ENCODE data around the gene GABBR1. TPM values are rescaled to one million over a fixed set of nuclear protein-coding genes. Genes with fewer than 3 reads are reported as not detected.

Gene GABBR1
- total RNA-seq, 1 donor from 2014 or later, result 138 TPM

DNA sequence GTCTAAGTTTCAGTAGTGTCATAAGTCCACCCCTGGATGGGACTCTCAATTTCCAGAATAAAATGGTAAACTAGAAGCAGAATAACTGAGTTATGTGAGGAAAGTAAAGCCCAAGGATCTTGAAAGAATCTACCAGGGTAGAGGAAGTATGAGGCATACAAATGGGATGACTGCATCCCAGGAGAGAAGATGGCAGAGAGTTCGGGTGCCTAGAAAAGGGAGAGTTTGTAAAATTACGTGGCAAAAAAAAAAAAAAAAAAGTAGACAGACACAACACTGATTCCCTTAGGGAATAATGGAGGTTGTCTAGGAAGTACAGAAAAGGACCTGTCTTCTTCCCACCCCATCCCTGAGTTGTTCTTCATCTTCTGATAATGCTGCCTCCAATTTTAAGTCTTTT lies 3.4 kb downstream of the GABBR1 start:
- Mint-ChIP-seq H3K9me3 (no peaks in the 10 kb centered on the region), H3K4me1 (peaks cover 56% of the 10 kb centered on the region), H3K4me3 (peak overlapping the region; percentile 85), H3K36me3 (peaks cover 2% of the 10 kb centered on the region), H3K27me3 (ENCODE audit: low read depth) (peaks cover 5% of the 10 kb centered on the region), H3K27ac (no peak overlapping the region)
- DNase-seq (ENCODE audit: low spot score in 2 of 2, unreplicated experiment in 2 of 2), result no peak
- TF ChIP-seq, protein P1, sequence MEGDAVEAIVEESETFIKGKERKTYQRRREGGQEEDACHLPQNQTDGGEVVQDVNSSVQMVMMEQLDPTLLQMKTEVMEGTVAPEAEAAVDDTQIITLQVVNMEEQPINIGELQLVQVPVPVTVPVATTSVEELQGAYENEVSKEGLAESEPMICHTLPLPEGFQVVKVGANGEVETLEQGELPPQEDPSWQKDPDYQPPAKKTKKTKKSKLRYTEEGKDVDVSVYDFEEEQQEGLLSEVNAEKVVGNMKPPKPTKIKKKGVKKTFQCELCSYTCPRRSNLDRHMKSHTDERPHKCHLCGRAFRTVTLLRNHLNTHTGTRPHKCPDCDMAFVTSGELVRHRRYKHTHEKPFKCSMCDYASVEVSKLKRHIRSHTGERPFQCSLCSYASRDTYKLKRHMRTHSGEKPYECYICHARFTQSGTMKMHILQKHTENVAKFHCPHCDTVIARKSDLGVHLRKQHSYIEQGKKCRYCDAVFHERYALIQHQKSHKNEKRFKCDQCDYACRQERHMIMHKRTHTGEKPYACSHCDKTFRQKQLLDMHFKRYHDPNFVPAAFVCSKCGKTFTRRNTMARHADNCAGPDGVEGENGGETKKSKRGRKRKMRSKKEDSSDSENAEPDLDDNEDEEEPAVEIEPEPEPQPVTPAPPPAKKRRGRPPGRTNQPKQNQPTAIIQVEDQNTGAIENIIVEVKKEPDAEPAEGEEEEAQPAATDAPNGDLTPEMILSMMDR (IDR thresholded peaks at IDR 0.05; ENCODE audit: unreplicated experiment), result no peak

DNA sequence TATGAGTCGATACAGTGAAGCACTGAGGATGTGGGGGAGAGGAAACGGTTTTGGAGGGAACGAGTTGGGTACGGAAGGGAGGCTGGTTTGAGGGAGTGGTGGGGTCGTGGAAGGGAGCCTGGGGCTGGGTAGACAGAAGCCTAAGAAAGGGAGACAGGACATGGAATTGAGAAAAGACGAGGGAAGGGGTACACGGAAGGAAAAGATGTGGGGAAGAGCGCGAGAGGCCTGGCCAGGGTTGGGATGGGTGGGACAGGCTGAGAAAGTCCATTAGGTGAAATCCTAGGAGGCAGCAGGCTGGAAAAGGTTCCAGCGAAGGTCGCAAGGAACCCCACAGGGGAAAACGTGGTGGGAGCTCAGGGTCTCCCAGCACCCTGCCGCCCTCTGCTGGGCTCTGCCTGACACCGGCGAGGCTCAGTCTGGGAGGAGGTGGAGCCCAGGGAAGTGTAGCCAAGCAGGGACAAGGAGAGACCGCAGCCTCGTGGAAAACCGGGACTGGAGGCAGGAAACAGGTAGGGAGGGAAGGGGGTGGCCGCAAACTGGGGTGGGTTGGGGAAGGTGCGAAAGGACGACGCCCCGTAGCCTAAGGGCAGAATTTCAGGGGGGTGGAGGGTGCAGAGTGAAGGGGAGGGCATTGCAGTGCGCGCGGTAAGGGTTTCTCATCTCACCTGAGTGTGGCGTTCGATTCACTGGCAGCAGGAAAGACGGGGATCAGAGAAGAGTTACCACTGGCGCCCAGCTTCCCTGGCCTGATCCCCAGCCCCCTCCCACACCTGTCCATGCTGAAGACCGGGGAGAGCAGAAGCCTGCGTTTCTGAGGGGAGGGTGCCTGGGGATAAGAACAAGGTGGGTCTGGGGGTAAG lies 4.3 kb downstream of the GABBR1 start:
- Mint-ChIP-seq H3K27ac (peak overlapping the region; percentile 84), H3K4me3 (peak overlapping the region; percentile 85), H3K4me1 (peaks cover 49% of the 10 kb centered on the region), H3K36me3 (peaks cover 7% of the 10 kb centered on the region), H3K27me3 (ENCODE audit: low read depth) (peaks cover 5% of the 10 kb centered on the region), H3K9me3 (no peaks in the 10 kb centered on the region)
- TF ChIP-seq, protein P1 (IDR thresholded peaks at IDR 0.05; ENCODE audit: unreplicated experiment), result no peak
- peak; percentile 58 to 81 for DNase-seq (ENCODE audit: low spot score in 2 of 2, unreplicated experiment in 2 of 2)

DNA sequence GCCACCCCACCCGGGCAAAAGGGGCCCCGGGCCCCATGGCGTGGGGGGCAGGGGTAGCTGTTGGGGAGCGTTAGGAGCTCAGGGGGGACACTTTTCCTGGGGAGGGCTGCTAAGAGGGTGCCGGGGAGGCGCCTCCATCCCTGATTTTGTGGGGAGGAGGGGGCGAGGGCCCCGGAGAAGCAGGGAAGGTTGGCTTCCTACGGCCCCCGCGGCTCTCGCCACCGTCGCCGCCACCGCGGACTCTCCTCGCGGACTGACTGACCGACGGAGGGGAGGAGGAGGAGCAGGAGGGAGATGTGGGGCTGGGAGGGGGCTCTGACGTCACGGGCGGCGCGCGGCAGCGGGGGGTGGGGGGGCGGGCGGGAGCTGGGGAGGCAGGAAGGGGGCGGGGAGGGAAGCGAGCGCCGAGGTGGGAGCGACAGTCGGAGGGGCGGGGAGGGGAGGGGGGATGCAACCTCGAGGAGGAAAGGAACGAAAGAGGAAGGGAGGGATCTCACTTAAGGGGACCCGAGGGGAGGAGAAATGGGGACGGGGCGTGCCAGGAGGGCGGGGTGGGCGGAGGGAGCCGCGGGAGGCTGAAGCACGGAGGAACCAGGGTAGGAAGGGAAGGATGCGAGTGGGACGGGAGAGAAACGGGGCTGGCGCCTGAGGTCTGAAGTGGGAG lies 5.1 kb downstream of the GABBR1 start:
- Mint-ChIP-seq H3K27ac (peak overlapping the region; percentile 84), H3K27me3 (ENCODE audit: low read depth) (peaks cover 5% of the 10 kb centered on the region), H3K9me3 (no peaks in the 10 kb centered on the region), H3K4me3 (peak overlapping the region; percentile 85), H3K36me3 (peaks cover 13% of the 10 kb centered on the region), H3K4me1 (peaks cover 45% of the 10 kb centered on the region)
- TF ChIP-seq, protein P1 (IDR thresholded peaks at IDR 0.05; ENCODE audit: unreplicated experiment), result no peak
- peak; percentile 52 to 64 for DNase-seq (ENCODE audit: low spot score in 2 of 2, unreplicated experiment in 2 of 2)

DNA sequence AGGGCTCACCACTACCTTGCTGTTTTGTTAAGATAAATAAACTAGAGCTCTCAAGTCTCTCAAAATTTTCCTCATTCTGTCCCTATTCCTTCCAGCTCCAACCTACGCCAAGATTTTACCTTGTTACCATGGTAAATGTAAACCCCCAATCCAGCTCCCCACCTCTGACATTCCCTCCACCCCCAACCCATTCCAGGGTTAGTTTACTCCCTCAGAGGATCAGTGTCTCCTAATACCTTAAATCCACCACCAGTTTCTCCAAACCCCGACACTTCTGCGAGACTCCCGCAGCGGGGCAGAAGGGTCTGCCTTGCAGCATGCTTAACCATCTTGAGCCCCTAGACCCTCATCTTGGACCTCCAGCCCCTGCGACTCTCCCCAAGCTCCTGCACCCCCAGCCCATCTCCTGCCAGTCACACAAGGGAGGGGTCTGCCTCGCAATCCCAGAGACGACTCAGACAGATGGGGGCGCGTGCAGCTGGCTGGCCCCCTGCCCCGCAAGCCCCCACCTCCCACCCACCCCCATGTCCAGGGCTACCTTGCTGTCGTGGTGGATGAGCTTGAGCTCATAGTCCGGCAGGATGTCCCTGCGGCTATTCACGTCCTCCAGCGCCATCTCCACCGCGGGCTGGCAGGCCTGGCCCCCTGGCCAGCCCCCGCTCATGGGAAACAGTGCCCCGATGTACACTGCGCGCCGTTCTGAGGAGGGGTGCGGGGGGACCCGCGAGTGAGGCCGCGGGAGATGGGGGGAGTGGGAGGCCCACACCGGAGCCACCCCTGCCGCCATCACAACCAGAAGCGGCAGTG lies 5.8 kb downstream of the GABBR1 start:
- Mint-ChIP-seq H3K27me3 (ENCODE audit: low read depth) (peaks cover 5% of the 10 kb centered on the region), H3K4me1 (peaks cover 44% of the 10 kb centered on the region), H3K27ac (no peak overlapping the region), H3K4me3 (peak overlapping the region; percentile 85), H3K9me3 (no peaks in the 10 kb centered on the region), H3K36me3 (peaks cover 14% of the 10 kb centered on the region)
- TF ChIP-seq, protein P1 (IDR thresholded peaks at IDR 0.05; ENCODE audit: unreplicated experiment), result no peak
- DNase-seq (ENCODE audit: low spot score in 2 of 2, unreplicated experiment in 2 of 2), result no peak

DNA sequence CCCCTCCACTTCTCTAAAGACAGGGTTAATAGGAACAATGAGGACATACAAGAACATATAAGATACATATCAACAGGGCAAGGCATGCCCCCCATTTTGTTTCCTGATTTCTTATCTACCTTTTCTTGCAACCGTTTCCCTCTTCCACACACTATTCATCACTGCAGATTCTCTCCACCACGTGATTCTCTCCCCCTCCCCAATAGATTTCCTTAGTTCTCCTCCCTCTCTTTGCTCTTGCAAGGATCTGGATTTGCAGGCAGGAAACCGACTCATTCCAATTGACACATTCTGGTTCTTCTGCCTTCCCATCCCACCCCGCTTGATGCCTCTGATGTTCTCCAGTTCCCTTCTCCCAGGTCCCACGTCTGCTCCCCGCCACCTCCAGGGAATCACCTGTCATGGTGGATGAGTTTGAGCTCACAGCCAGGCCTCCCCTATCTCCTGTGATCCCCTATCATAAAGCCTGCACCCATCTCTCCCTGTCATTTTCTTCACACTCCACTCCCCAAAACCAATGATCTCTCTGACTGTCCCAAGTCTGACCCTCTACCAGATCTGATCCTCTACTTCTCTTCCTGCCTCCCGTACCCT lies 7.5 kb downstream of the GABBR1 start:
- Mint-ChIP-seq H3K27me3 (ENCODE audit: low read depth) (peaks cover 2% of the 10 kb centered on the region), H3K9me3 (no peaks in the 10 kb centered on the region), H3K27ac (no peak overlapping the region), H3K36me3 (peaks cover 25% of the 10 kb centered on the region), H3K4me1 (peaks cover 30% of the 10 kb centered on the region), H3K4me3 (no peak overlapping the region)
- DNase-seq (ENCODE audit: low spot score in 2 of 2, unreplicated experiment in 2 of 2), result no peak
- TF ChIP-seq, protein P1 (IDR thresholded peaks at IDR 0.05; ENCODE audit: unreplicated experiment), result no peak
